Activated effector memory CD4-positive, alpha-beta T cell treated with Interleukin-2 at 50 U/mL for 16 hours (primary cell): ENCODE measurements around the gene ENG.
"Not testable (repeated sequence)": the region's sequence is repeated elsewhere in the genome, so short reads cannot be mapped to it uniquely, and the experiment has no call there.

Experiments
- DNase-seq: peaks from one replicate; pipeline ENCODE4 v3.0.0-alpha.2; 2020

ENG gene

GRCh38 chr9:127854184-127854806, at the start of gene ENG:
ENG (minus strand) TSS chr9:127854658; CDS start chr9:127854355, 303 bp downstream.
- no peak for DNase-seq

- peak; percentile 57 for DNase-seq
Observed at GRCh38 chr9:127903557-127904475, 49.4 kb upstream of the ENG start.

- peak; percentile 59 for DNase-seq
Observed at GRCh38 chr9:127899128-127899943, 44.9 kb upstream of the ENG start, which contains the start of gene ST6GALNAC6. ST6GALNAC6 (minus strand) TSS chr9:127899603; CDS start chr9:127897981, 1,622 bp downstream.

- DNase-seq = no peak
Observed at GRCh38 chr9:127898433-127899127, 44.1 kb upstream of the ENG start.

GRCh38 chr9:127897193-127897692, 42.8 kb upstream of the ENG start:
- DNase-seq = no peak

- DNase-seq = no peak
Observed at GRCh38 chr9:127896395-127897192, 42.1 kb upstream of the ENG start.

- no peak for DNase-seq
Observed at GRCh38 chr9:127895811-127896210, 41.4 kb upstream of the ENG start.

GRCh38 chr9:127893392-127893791, 38.9 kb upstream of the ENG start:
- DNase-seq = no peak

GRCh38 chr9:127892831-127893230, 38.4 kb upstream of the ENG start:
- DNase-seq = no peak

- DNase-seq = no peak
Observed at GRCh38 chr9:127890053-127890452, 35.6 kb upstream of the ENG start.

- no peak for DNase-seq
Observed at GRCh38 chr9:127887792-127888191, 33.3 kb upstream of the ENG start.

- DNase-seq = no peak
Observed at GRCh38 chr9:127886401-127886972, 32.0 kb upstream of the ENG start.

- no peak for DNase-seq
Observed at GRCh38 chr9:127885508-127886281, 31.2 kb upstream of the ENG start.

- no peak for DNase-seq
Observed at GRCh38 chr9:127884976-127885490, 30.6 kb upstream of the ENG start.

- no peak for DNase-seq
Observed at GRCh38 chr9:127884427-127884911, 30.0 kb upstream of the ENG start.

GRCh38 chr9:127883959-127884358, 29.5 kb upstream of the ENG start:
- no peak for DNase-seq

- not testable (repeated sequence) for DNase-seq
Observed at GRCh38 chr9:127881715-127882114, 27.3 kb upstream of the ENG start.

- no peak for DNase-seq
Observed at GRCh38 chr9:127880143-127880542, 25.7 kb upstream of the ENG start.

GRCh38 chr9:127878652-127879390, 24.4 kb upstream of the ENG start:
- no peak for DNase-seq
